Rectal smooth muscle tissue (tissue), 1 donor: ENCODE measurements around the gene LCORL.

Source experiments
- H3K27ac ChIP-seq: one replicate; pipeline ENCODE4 v1.7.0; 2013; ENCODE audit warnings: low read depth, low read length, inconsistent platforms
- H3K27me3 ChIP-seq: one replicate; pipeline ENCODE4 v1.7.0; 2013; ENCODE audit warnings: low read length; ENCODE audit not compliant: control insufficient read depth, insufficient read depth
- H3K36me3 ChIP-seq: one replicate; pipeline ENCODE4 v1.7.0; 2013; ENCODE audit warnings: low read length; ENCODE audit not compliant: control insufficient read depth, insufficient read depth
- H3K4me1 ChIP-seq: one replicate; pipeline ENCODE4 v1.7.0; 2013; ENCODE audit warnings: low read length; ENCODE audit not compliant: control insufficient read depth, insufficient read depth
- H3K4me3 ChIP-seq: one replicate; pipeline ENCODE4 v1.7.0; 2013; ENCODE audit warnings: low read length
- H3K9ac ChIP-seq: one replicate; pipeline ENCODE4 v1.7.0; 2013; ENCODE audit warnings: low read length

LCORL gene

DNA sequence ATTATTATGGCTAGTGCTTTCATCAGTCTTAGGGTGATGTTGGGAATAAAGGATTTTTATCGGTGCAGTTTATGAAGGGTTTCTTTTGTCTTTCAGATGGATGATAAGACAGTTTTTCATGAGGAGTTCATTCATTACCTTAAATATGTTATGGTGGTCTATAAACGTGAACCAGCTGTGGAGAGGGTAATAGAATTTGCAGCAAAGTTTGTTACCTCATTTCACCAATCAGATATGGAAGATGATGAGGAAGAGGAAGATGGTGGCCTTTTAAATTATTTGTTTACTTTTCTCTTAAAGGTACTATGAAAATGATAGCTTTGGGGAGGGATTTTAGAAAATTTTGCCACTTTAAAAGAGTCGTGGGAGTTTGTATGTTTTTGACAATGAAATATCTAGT is 209.4 kb downstream of the LCORL start:
- H3K9ac ChIP-seq = no peak overlapping the region
- H3K36me3 ChIP-seq = no peaks in the 10 kb centered on the region
- H3K4me1 ChIP-seq = peaks cover 20% of the 10 kb centered on the region
- H3K27ac ChIP-seq = no peak overlapping the region
- H3K27me3 ChIP-seq = no peaks in the 10 kb centered on the region
- H3K4me3 ChIP-seq = no peak overlapping the region

DNA sequence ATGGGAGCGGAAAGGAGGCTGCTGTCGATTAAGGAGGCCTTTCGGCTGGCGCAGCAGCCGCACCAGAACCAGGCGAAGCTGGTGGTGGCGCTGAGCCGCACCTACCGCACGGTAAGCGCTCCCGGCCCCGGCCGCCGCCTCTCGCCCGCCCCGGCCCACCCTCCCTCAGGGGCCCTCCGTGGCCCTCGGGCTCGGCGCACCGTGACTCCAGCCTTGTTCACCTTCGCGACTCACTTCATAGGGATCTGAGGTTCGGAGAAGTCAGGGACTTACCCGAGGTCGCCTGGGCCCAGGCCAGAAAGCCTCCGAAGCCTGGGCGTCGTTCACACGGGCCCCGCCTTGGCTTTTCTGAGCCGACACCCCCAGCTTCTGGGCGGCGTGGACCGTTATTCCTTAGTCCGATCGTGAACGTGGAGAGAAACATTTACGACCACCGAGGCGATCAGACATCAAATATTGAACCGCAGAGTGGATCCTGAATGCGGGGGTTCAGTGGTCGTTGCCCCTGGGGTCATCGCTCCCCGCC is 210.4 kb downstream of the LCORL start:
- Histone ChIP-seq H3K9ac (no peak overlapping the region), H3K4me3 (peak overlapping the region; percentile 91), H3K27ac (no peak overlapping the region), H3K36me3 (no peaks in the 10 kb centered on the region), H3K4me1 (peaks cover 21% of the 10 kb centered on the region), H3K27me3 (no peaks in the 10 kb centered on the region)

DNA sequence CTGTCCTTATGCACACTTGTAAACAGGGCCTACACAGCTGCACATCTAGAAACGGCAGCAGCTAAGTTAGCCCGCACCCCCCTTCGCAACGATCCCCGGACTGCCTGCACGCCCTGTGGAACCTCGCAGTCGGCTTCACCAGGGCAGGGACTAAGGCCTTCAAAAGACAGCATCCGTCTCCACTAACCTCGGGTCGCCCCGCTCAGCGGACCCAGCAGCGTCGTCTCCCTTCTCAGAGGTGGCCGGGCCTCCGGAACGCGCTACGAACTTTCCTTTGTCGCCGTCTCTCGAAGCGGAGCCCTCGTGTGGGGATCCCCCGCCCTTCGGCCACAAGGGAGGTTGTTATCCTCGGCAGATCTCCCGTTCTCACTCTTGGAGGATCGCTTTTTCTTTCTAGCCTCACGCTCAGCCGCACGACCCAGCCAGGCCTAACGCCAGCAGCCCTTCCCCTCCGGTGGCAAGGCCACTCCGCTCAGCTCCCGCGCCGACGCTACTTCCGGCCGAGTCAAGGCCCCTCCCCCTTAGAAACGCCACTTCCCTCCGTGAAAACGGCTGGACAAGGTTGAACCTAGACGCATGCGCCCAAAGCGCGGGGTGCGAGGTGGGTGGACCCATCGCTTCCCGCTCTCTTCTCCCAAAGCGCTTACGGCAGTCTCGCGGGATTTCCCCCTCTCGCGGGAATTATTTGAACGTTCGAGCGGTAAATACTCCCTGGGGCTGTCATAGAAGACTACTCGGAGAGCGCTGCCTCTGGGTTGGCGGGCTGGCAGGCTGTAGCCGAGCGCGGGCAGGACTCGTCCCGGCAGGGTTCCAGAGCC is 211.1 kb downstream of the LCORL start, which contains the start of the genes DCAF16 and NCAPG:
Gene DCAF16 (minus strand): TSS at position 498 of the 818 bp plus-strand sequence. CDS start 6,616 bp downstream, outside the sequence.
Gene NCAPG (plus strand): TSS at position 720 of the 818 bp plus-strand sequence. CDS start 99 bp downstream, outside the sequence.
- peak within 1 kb of the TSS; percentile 95 for H3K27ac ChIP-seq
- H3K27me3 ChIP-seq = no peaks in the 10 kb centered on the region
- H3K9ac ChIP-seq = peak within 1 kb of the TSS; percentile 94
- no peaks in the 10 kb centered on the region for H3K36me3 ChIP-seq
- peak within 1 kb of the TSS; percentile 98 for H3K4me3 ChIP-seq
- H3K4me1 ChIP-seq = peaks cover 21% of the 10 kb centered on the region

DNA sequence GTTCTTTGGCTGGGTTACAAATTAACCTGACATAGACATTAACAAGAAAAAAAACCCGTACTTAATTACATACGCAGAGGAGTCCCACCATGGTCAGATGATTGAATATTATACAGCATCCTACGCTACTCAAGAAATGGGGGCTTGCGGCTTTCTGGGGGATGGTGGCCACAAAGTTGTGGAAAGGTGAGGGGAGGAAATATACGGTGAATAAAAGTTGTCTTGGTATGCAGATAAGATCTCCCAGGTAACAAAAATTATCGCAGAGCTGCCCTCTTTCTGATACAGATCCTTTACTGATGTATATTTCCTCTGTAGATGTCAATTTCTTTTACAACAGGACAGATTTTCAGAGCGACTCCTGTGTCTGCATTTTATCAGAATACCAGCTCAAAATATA is 211.9 kb downstream of the LCORL start:
- Histone ChIP-seq H3K4me3 (peak overlapping the region; percentile 98), H3K4me1 (peaks cover 21% of the 10 kb centered on the region), H3K27me3 (no peaks in the 10 kb centered on the region), H3K9ac (peak overlapping the region; percentile 32), H3K36me3 (no peaks in the 10 kb centered on the region), H3K27ac (peak overlapping the region; percentile 95)

DNA sequence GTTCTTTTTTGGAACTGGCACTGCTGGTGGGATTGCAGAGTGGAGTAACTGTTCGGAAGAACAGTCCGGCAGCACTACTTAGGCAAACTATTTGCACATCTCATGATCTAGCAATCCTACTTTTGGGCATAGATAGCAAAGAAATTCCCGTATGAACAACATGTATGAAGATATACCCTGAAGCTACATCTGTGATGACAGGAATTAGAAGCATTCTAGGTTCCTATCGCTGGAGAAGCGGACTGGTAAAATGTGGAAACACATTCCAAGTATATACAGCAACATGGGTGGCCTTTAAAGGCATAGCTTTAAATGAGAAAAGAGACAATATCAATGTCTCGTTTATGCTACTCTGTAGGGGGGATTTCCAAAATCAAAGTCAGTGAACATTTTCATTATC is 214.1 kb downstream of the LCORL start:
- Histone ChIP-seq H3K4me1 (peaks cover 21% of the 10 kb centered on the region), H3K27ac (peak overlapping the region; percentile 12)

DNA sequence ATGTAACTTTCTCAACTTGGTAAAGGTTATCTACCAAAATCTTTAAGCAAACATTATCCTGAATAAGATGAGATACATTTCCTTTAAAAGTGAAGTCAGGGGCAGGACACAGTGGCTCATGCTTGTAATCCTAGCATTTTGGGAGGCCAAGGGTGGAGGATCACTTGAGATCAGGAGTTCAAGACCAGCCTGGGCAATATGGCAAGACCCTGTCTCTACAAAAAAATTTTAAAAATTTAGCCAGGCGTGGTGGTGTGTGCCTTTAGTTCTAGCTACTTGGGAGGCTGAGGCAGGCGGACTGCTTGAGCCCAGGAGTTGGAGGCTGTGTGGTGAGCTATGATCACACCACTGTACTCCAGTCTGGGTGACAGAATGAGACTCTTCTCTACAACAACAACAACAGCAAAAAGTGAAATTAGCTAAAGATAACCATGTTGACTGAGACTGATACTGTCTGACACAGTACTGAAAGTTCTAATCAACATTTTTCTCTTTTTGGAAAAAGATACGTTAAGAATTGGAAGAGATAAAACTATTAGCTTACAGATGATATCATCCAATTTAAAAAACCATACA is 215.9 kb downstream of the LCORL start:
- Histone ChIP-seq H3K27ac (no peak overlapping the region), H3K27me3 (no peaks in the 10 kb centered on the region), H3K4me1 (peaks cover 17% of the 10 kb centered on the region), H3K4me3 (no peak overlapping the region), H3K9ac (no peak overlapping the region), H3K36me3 (peaks cover 4% of the 10 kb centered on the region)

More for the DNA sequence above, 214.1 kb downstream of the LCORL start:
- Histone ChIP-seq H3K4me3 (peak overlapping the region; percentile 47), H3K27me3 (no peaks in the 10 kb centered on the region), H3K9ac (no peak overlapping the region), H3K36me3 (peaks cover 4% of the 10 kb centered on the region)

DNA sequence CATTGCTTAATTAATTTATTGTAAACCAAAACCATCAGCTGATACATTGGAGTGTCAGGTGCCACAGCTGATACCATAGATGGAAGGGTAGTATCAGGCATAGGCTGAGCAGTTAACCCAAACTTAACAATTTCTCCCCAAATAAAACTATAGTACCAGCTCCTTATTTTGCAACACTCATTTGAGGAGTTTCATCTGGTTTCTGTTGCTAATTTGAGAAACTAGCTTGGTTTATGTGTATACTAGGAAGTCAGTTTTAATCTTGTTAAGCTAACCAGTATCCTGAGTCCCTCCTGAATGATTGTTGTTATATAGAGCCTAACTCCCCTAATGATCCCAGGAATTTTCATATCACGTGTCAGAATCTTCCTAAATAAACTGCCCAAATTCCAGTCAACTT is 223.7 kb downstream of the LCORL start:
- H3K4me3 ChIP-seq = no peak overlapping the region
- H3K27ac ChIP-seq = no peak overlapping the region
- no peaks in the 10 kb centered on the region for H3K4me1 ChIP-seq
- H3K9ac ChIP-seq = no peak overlapping the region
- peaks cover 2% of the 10 kb centered on the region for H3K36me3 ChIP-seq
- no peaks in the 10 kb centered on the region for H3K27me3 ChIP-seq

DNA sequence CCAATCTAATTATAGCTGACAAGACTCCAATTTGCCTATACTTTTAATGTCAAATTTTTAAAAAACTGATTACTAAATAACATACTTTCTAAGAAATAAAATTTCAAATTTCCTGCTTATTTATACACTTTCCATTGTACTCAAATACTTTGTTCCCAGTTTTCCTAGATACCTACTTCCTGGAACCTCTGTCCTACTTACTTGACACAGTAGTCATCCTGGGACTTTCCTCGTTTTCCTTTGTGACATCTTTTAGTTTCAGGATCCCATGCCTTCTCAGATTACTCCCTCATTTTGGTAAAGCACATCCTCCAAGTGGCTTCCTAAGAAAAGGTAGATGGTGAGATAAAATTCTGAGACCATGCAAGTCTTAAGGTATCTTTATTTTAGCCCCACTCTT is 226.8 kb downstream of the LCORL start:
- Histone ChIP-seq H3K27me3 (no peaks in the 10 kb centered on the region), H3K27ac (no peak overlapping the region), H3K9ac (no peak overlapping the region), H3K36me3 (no peaks in the 10 kb centered on the region), H3K4me3 (no peak overlapping the region), H3K4me1 (no peaks in the 10 kb centered on the region)
